Measurements from ENCODE around the gene S100A5.
"Not testable (repeated sequence)": the region's sequence is repeated elsewhere in the genome, so short reads cannot be mapped to it uniquely, and the experiment has no call there.

Gene S100A5

GRCh38 chr1:153567621-153568366 is 27.1 kb upstream of the S100A5 start:
- H3K79me2 ChIP-seq (ENCODE audit: control insufficient read depth, insufficient read depth, low read length, unreplicated experiment): peaks cover 3% of the 10 kb centered on the region
- H3K27me3 ChIP-seq (ENCODE audit: insufficient read depth, low read length): no peaks in the 10 kb centered on the region
- peak overlapping the region; percentile 27 for H2AFZ ChIP-seq (ENCODE audit: low read length, unreplicated experiment)
- H3K27ac ChIP-seq (ENCODE audit: low read depth, low read length): peak overlapping the region; percentile 100
- H3K4me3 ChIP-seq (ENCODE audit: low read depth, low read length): no peak overlapping the region
- no peaks in the 10 kb centered on the region for H3K36me3 ChIP-seq (ENCODE audit: insufficient read depth, low read length)
- peaks cover 61% of the 10 kb centered on the region for H3K4me1 ChIP-seq (ENCODE audit: control insufficient read depth, insufficient read depth, low read length, unreplicated experiment)

GRCh38 chr1:153566414-153567371 is 26.0 kb upstream of the S100A5 start:
- H3K4me1 ChIP-seq (ENCODE audit: control insufficient read depth, insufficient read depth, low read length, unreplicated experiment): peaks cover 53% of the 10 kb centered on the region
- H3K4me3 ChIP-seq (ENCODE audit: low read depth, low read length): peak overlapping the region; percentile 55

GRCh38 chr1:153565529-153566374 is 25.0 kb upstream of the S100A5 start, which contains the start of gene S100A2:
Gene S100A2 (minus strand): TSS chr1:153565844. CDS start chr1:153563877, 1,967 bp downstream.
- Histone ChIP-seq H3K79me2 (ENCODE audit: control insufficient read depth, insufficient read depth, low read length, unreplicated experiment) (peaks cover 3% of the 10 kb centered on the region), H3K36me3 (ENCODE audit: insufficient read depth, low read length) (no peaks in the 10 kb centered on the region), H3K27me3 (ENCODE audit: insufficient read depth, low read length) (no peaks in the 10 kb centered on the region), H3K4me3 (ENCODE audit: low read depth, low read length) (peak within 1 kb of the TSS; percentile 63), H3K4me1 (ENCODE audit: control insufficient read depth, insufficient read depth, low read length, unreplicated experiment) (peaks cover 51% of the 10 kb centered on the region), H2AFZ (ENCODE audit: low read length, unreplicated experiment) (peak within 1 kb of the TSS; percentile 78), H3K27ac (ENCODE audit: low read depth, low read length) (peak within 1 kb of the TSS; percentile 100)

More at GRCh38 chr1:153566414-153567371, 26.0 kb upstream of the S100A5 start:
- peaks cover 3% of the 10 kb centered on the region for H3K79me2 ChIP-seq (ENCODE audit: control insufficient read depth, insufficient read depth, low read length, unreplicated experiment)
- H3K36me3 ChIP-seq (ENCODE audit: insufficient read depth, low read length): no peaks in the 10 kb centered on the region
- peak overlapping the region; percentile 100 for H3K27ac ChIP-seq (ENCODE audit: low read depth, low read length)
- no peak overlapping the region for H2AFZ ChIP-seq (ENCODE audit: low read length, unreplicated experiment)
- no peaks in the 10 kb centered on the region for H3K27me3 ChIP-seq (ENCODE audit: insufficient read depth, low read length)

GRCh38 chr1:153563991-153564390 is 23.3 kb upstream of the S100A5 start:
- peaks cover 49% of the 10 kb centered on the region for H3K4me1 ChIP-seq (ENCODE audit: control insufficient read depth, insufficient read depth, low read length, unreplicated experiment)
- H3K79me2 ChIP-seq (ENCODE audit: control insufficient read depth, insufficient read depth, low read length, unreplicated experiment): peaks cover 3% of the 10 kb centered on the region
- H3K27me3 ChIP-seq (ENCODE audit: insufficient read depth, low read length): no peaks in the 10 kb centered on the region
- H3K27ac ChIP-seq (ENCODE audit: low read depth, low read length): no peak overlapping the region
- H2AFZ ChIP-seq (ENCODE audit: low read length, unreplicated experiment): no peak overlapping the region
- H3K4me3 ChIP-seq (ENCODE audit: low read depth, low read length): no peak overlapping the region
- H3K36me3 ChIP-seq (ENCODE audit: insufficient read depth, low read length): no peaks in the 10 kb centered on the region

- H3K4me1 ChIP-seq (ENCODE audit: control insufficient read depth, insufficient read depth, low read length, unreplicated experiment): peaks cover 45% of the 10 kb centered on the region
- H3K4me3 ChIP-seq (ENCODE audit: low read depth, low read length): no peak overlapping the region
- no peak overlapping the region for H2AFZ ChIP-seq (ENCODE audit: low read length, unreplicated experiment)
- H3K36me3 ChIP-seq (ENCODE audit: insufficient read depth, low read length): no peaks in the 10 kb centered on the region
- no peaks in the 10 kb centered on the region for H3K27me3 ChIP-seq (ENCODE audit: insufficient read depth, low read length)
- H3K79me2 ChIP-seq (ENCODE audit: control insufficient read depth, insufficient read depth, low read length, unreplicated experiment): peaks cover 3% of the 10 kb centered on the region
- no peak overlapping the region for H3K27ac ChIP-seq (ENCODE audit: low read depth, low read length)
Observed at GRCh38 chr1:153563483-153563901, 22.8 kb upstream of the S100A5 start.

- not testable (repeated sequence) for H3K79me2 ChIP-seq (ENCODE audit: control insufficient read depth, insufficient read depth, low read length, unreplicated experiment); H2AFZ ChIP-seq (ENCODE audit: low read length, unreplicated experiment); H3K4me3 ChIP-seq (ENCODE audit: low read depth, low read length); H3K36me3 ChIP-seq (ENCODE audit: insufficient read depth, low read length); H3K27ac ChIP-seq (ENCODE audit: low read depth, low read length); H3K27me3 ChIP-seq (ENCODE audit: insufficient read depth, low read length)
- H3K4me1 ChIP-seq (ENCODE audit: control insufficient read depth, insufficient read depth, low read length, unreplicated experiment): peaks cover 32% of the 10 kb centered on the region
Observed at GRCh38 chr1:153562021-153562420, 21.3 kb upstream of the S100A5 start.

GRCh38 chr1:153561466-153561985 is 20.8 kb upstream of the S100A5 start:
- Histone ChIP-seq H3K27ac (ENCODE audit: low read depth, low read length) (no peak overlapping the region), H3K36me3 (ENCODE audit: insufficient read depth, low read length) (no peaks in the 10 kb centered on the region), H3K27me3 (ENCODE audit: insufficient read depth, low read length) (no peaks in the 10 kb centered on the region), H3K79me2 (ENCODE audit: control insufficient read depth, insufficient read depth, low read length, unreplicated experiment) (peaks cover 3% of the 10 kb centered on the region), H2AFZ (ENCODE audit: low read length, unreplicated experiment) (no peak overlapping the region), H3K4me3 (ENCODE audit: low read depth, low read length) (no peak overlapping the region), H3K4me1 (ENCODE audit: control insufficient read depth, insufficient read depth, low read length, unreplicated experiment) (peaks cover 27% of the 10 kb centered on the region)

GRCh38 chr1:153560771-153561465 is 20.2 kb upstream of the S100A5 start:
- Histone ChIP-seq H3K27me3 (ENCODE audit: insufficient read depth, low read length) (no peaks in the 10 kb centered on the region), H3K79me2 (ENCODE audit: control insufficient read depth, insufficient read depth, low read length, unreplicated experiment) (peaks cover 3% of the 10 kb centered on the region), H3K4me1 (ENCODE audit: control insufficient read depth, insufficient read depth, low read length, unreplicated experiment) (peaks cover 25% of the 10 kb centered on the region), H3K27ac (ENCODE audit: low read depth, low read length) (no peak overlapping the region), H2AFZ (ENCODE audit: low read length, unreplicated experiment) (no peak overlapping the region), H3K36me3 (ENCODE audit: insufficient read depth, low read length) (no peaks in the 10 kb centered on the region), H3K4me3 (ENCODE audit: low read depth, low read length) (no peak overlapping the region)

GRCh38 chr1:153560241-153560640 is 19.5 kb upstream of the S100A5 start:
- Histone ChIP-seq H3K27me3 (ENCODE audit: insufficient read depth, low read length) (no peaks in the 10 kb centered on the region), H3K27ac (ENCODE audit: low read depth, low read length) (no peak overlapping the region), H3K4me3 (ENCODE audit: low read depth, low read length) (no peak overlapping the region), H3K36me3 (ENCODE audit: insufficient read depth, low read length) (no peaks in the 10 kb centered on the region), H3K4me1 (ENCODE audit: control insufficient read depth, insufficient read depth, low read length, unreplicated experiment) (peaks cover 18% of the 10 kb centered on the region), H3K79me2 (ENCODE audit: control insufficient read depth, insufficient read depth, low read length, unreplicated experiment) (peaks cover under 1% of the 10 kb centered on the region), H2AFZ (ENCODE audit: low read length, unreplicated experiment) (no peak overlapping the region)
